HG03342 (cell line): Measurements from ENCODE around the gene PLD2.

ENCODE experiments used
- ATAC-seq: cut with Tn5 transposase; IDR thresholded peaks from one replicate; pipeline ENCODE4 v1.9.1; 2021; ENCODE audit warnings: mild to moderate bottlenecking, moderate library complexity; ENCODE audit not compliant: unreplicated experiment

The PLD2 gene

GRCh38 chr17:4832829-4833177, 25.9 kb downstream of the PLD2 start:
- peak; percentile 15 for ATAC-seq

- ATAC-seq: peak; percentile 79
Measured at GRCh38 chr17:4833178-4833940, 26.4 kb downstream of the PLD2 start, which contains the start of gene MINK1. Gene MINK1 (plus strand): TSS chr17:4833340. CDS start chr17:4833584, 244 bp downstream.

- ATAC-seq: no peak
Measured at GRCh38 chr17:4833941-4834680, 27.2 kb downstream of the PLD2 start.

GRCh38 chr17:4834681-4835020, 27.7 kb downstream of the PLD2 start:
- ATAC-seq: no peak

GRCh38 chr17:4836221-4836620, 29.3 kb downstream of the PLD2 start:
- no peak for ATAC-seq

- no peak for ATAC-seq
Measured at GRCh38 chr17:4837471-4838308, 30.7 kb downstream of the PLD2 start.

GRCh38 chr17:4838309-4838785, 31.4 kb downstream of the PLD2 start:
- ATAC-seq: no peak

GRCh38 chr17:4839221-4839620, 32.3 kb downstream of the PLD2 start:
- no peak for ATAC-seq

- no peak for ATAC-seq
Measured at GRCh38 chr17:4839965-4840892, 33.3 kb downstream of the PLD2 start.

GRCh38 chr17:4840893-4841242, 33.9 kb downstream of the PLD2 start:
- ATAC-seq: no peak

GRCh38 chr17:4842376-4842775, 35.4 kb downstream of the PLD2 start:
- ATAC-seq: no peak

- ATAC-seq: no peak
Measured at GRCh38 chr17:4843321-4844000, 36.5 kb downstream of the PLD2 start.

GRCh38 chr17:4845118-4845517, 38.2 kb downstream of the PLD2 start:
- ATAC-seq: no peak

- ATAC-seq: no peak
Measured at GRCh38 chr17:4846635-4847390, 39.9 kb downstream of the PLD2 start.

GRCh38 chr17:4849011-4849536, 42.1 kb downstream of the PLD2 start:
- no peak for ATAC-seq

GRCh38 chr17:4850246-4850645, 43.3 kb downstream of the PLD2 start:
- ATAC-seq: no peak

GRCh38 chr17:4851084-4851483, 44.1 kb downstream of the PLD2 start:
- no peak for ATAC-seq

- no peak for ATAC-seq
Measured at GRCh38 chr17:4852567-4853207, 45.7 kb downstream of the PLD2 start.
